ENCODE measurements around the gene RAB43.
"Not testable (repeated sequence)": the region's sequence is repeated elsewhere in the genome, so short reads cannot be mapped to it uniquely, and the experiment has no call there.

The RAB43 gene

GRCh38 chr3:129069313-129070085 lies 52.1 kb downstream of the RAB43 start:
- not testable (repeated sequence) for H3K4ac ChIP-seq (ENCODE audit: low read depth, low read length); H4K91ac ChIP-seq (ENCODE audit: low read depth, low read length); H3K27ac ChIP-seq (ENCODE audit: low read depth, low read length); H3K14ac ChIP-seq (ENCODE audit: low read length); H2AK5ac ChIP-seq (ENCODE audit: low read length); H3K4me2 ChIP-seq (ENCODE audit: low read length); DNase-seq; H3K9ac ChIP-seq (ENCODE audit: low read length); H3K27me3 ChIP-seq (ENCODE audit: insufficient read depth, low read length); H3K9me3 ChIP-seq (ENCODE audit: insufficient read depth, low read depth, low read length); H2BK5ac ChIP-seq (ENCODE audit: low read depth, low read length, poor library complexity); H2BK12ac ChIP-seq (ENCODE audit: low read length); H4K12ac ChIP-seq (ENCODE audit: low read depth, low read length); H2BK120ac ChIP-seq (ENCODE audit: insufficient read depth, low read length, poor library complexity); H3K23ac ChIP-seq (ENCODE audit: low read length); H3K4me3 ChIP-seq (ENCODE audit: low read depth, low read length); H3K79me2 ChIP-seq (ENCODE audit: control insufficient read depth, insufficient read depth, low read length, poor library complexity); H3K36me3 ChIP-seq (ENCODE audit: control insufficient read depth in 1 of 2, insufficient read depth in 2 of 2, low read length in 2 of 2); H3K18ac ChIP-seq (ENCODE audit: low read length); H3K4me1 ChIP-seq (ENCODE audit: control insufficient read depth in 1 of 2, insufficient read depth in 2 of 2, low read length in 2 of 2); H4K8ac ChIP-seq (ENCODE audit: low read depth, low read length); H2AFZ ChIP-seq (ENCODE audit: insufficient read depth, low read length, poor library complexity); H3K79me1 ChIP-seq (ENCODE audit: low read length)
- no CpG with 5 or more reads among the region's 13 CpGs for WGBS (ENCODE audit: extremely low coverage, insufficient coverage, insufficient read length)

DNA sequence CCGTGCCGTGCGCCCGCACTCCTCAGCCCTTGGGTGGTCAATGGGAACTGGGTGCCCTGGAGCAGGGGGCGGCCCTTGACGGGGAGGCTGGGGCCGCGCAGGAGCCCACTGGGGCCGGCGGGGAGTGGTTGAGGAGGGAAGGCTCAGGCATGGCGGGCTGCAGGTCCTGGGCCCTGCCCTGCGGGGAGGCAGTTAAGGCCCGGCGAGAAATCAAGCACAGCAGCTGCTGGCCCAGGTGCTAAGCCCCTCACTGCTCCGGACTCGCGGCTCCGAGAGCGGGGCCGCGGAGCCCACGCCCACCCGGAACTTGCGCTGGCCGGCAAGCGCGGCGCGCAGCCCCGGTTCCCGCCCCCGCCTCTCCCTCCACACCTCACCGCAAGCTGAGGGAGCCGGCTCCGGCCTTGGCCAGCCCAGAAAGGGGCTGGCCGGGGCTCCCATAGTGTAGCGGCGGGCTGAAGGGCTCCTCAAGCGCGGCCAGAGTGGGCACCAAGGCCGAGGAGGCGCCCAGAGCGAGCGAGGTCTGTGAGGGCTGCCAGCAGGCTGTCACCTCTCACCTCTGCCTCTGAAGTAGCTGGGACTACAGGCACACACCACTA lies 53.2 kb downstream of the RAB43 start:
- Histone ChIP-seq H3K27me3 (ENCODE audit: insufficient read depth, low read length) (no peaks in the 10 kb centered on the region), H3K27ac (ENCODE audit: low read depth, low read length) (no peak overlapping the region), H3K79me1 (ENCODE audit: low read length) (no peaks in the 10 kb centered on the region), H4K12ac (ENCODE audit: low read depth, low read length) (no peak overlapping the region), H3K36me3 (ENCODE audit: control insufficient read depth in 1 of 2, insufficient read depth in 2 of 2, low read length in 2 of 2) (no peaks in the 10 kb centered on the region), H3K4me3 (ENCODE audit: low read depth, low read length) (no peak overlapping the region), H3K23ac (ENCODE audit: low read length) (no peak overlapping the region), H4K8ac (ENCODE audit: low read depth, low read length) (no peak overlapping the region), H3K4ac (ENCODE audit: low read depth, low read length) (no peak overlapping the region), H4K91ac (ENCODE audit: low read depth, low read length) (no peak overlapping the region), H2AFZ (ENCODE audit: insufficient read depth, low read length, poor library complexity) (no peak overlapping the region), H2BK5ac (ENCODE audit: low read depth, low read length, poor library complexity) (no peak overlapping the region), H3K79me2 (ENCODE audit: control insufficient read depth, insufficient read depth, low read length, poor library complexity) (no peaks in the 10 kb centered on the region), H2BK12ac (ENCODE audit: low read length) (no peak overlapping the region), H3K4me1 (ENCODE audit: control insufficient read depth in 1 of 2, insufficient read depth in 2 of 2, low read length in 2 of 2) (no peaks in the 10 kb centered on the region), H3K14ac (ENCODE audit: low read length) (no peak overlapping the region), H3K9me3 (ENCODE audit: insufficient read depth, low read depth, low read length) (no peaks in the 10 kb centered on the region), H3K9ac (ENCODE audit: low read length) (no peak overlapping the region), H2AK5ac (ENCODE audit: low read length) (no peak overlapping the region), H2BK120ac (ENCODE audit: insufficient read depth, low read length, poor library complexity) (no peak overlapping the region), H3K4me2 (ENCODE audit: low read length) (peak overlapping the region; percentile 1), H3K18ac (ENCODE audit: low read length) (no peak overlapping the region)
- DNase-seq, result no peak
- no CpG with 5 or more reads among the region's 44 CpGs for WGBS (ENCODE audit: extremely low coverage, insufficient coverage, insufficient read length)

DNA sequence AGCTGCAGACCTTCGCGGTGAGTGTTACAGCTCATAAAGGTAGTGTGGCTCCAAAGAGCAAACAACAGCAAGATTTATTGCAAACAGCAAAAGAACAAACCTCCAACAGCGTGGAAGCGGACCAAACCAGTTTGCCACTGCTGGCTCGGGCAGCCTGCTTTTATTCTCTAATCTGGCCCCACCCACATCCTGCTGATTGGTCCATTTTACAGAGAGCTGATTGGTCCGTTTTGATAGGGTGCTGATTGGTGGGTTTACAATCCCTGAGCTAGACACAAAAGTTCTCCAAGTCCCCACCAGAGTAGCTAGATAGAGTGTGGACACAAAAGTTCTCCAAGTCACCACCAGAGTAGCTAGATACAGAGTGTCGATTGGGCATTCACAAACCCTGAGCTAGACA lies 53.9 kb downstream of the RAB43 start:
- H3K27me3 ChIP-seq (ENCODE audit: insufficient read depth, low read length); DNase-seq; H3K79me1 ChIP-seq (ENCODE audit: low read length); H4K12ac ChIP-seq (ENCODE audit: low read depth, low read length); H3K27ac ChIP-seq (ENCODE audit: low read depth, low read length); H2AK5ac ChIP-seq (ENCODE audit: low read length); H3K36me3 ChIP-seq (ENCODE audit: control insufficient read depth in 1 of 2, insufficient read depth in 2 of 2, low read length in 2 of 2); H3K4me1 ChIP-seq (ENCODE audit: control insufficient read depth in 1 of 2, insufficient read depth in 2 of 2, low read length in 2 of 2); H3K4me3 ChIP-seq (ENCODE audit: low read depth, low read length); H3K23ac ChIP-seq (ENCODE audit: low read length); H3K9me3 ChIP-seq (ENCODE audit: insufficient read depth, low read depth, low read length); H4K91ac ChIP-seq (ENCODE audit: low read depth, low read length); H3K4me2 ChIP-seq (ENCODE audit: low read length); H4K8ac ChIP-seq (ENCODE audit: low read depth, low read length); H2BK5ac ChIP-seq (ENCODE audit: low read depth, low read length, poor library complexity); H3K14ac ChIP-seq (ENCODE audit: low read length); H2AFZ ChIP-seq (ENCODE audit: insufficient read depth, low read length, poor library complexity); H3K9ac ChIP-seq (ENCODE audit: low read length); H3K4ac ChIP-seq (ENCODE audit: low read depth, low read length); H3K18ac ChIP-seq (ENCODE audit: low read length); H2BK120ac ChIP-seq (ENCODE audit: insufficient read depth, low read length, poor library complexity); H2BK12ac ChIP-seq (ENCODE audit: low read length); H3K79me2 ChIP-seq (ENCODE audit: control insufficient read depth, insufficient read depth, low read length, poor library complexity): not testable (repeated sequence)
- WGBS (ENCODE audit: extremely low coverage, insufficient coverage, insufficient read length), result no CpG with 5 or more reads among the region's 7 CpGs

GRCh38 chr3:129065720-129066073 lies 55.9 kb downstream of the RAB43 start:
- H3K23ac ChIP-seq (ENCODE audit: low read length), result no peak overlapping the region
- H2BK5ac ChIP-seq (ENCODE audit: low read depth, low read length, poor library complexity), result no peak overlapping the region
- H3K18ac ChIP-seq (ENCODE audit: low read length), result no peak overlapping the region
- no peak overlapping the region for H3K14ac ChIP-seq (ENCODE audit: low read length)
- no peak overlapping the region for H2BK120ac ChIP-seq (ENCODE audit: insufficient read depth, low read length, poor library complexity)
- no peak overlapping the region for H3K4ac ChIP-seq (ENCODE audit: low read depth, low read length)
- no peak for DNase-seq
- H3K36me3 ChIP-seq (ENCODE audit: control insufficient read depth in 1 of 2, insufficient read depth in 2 of 2, low read length in 2 of 2), result no peaks in the 10 kb centered on the region
- H4K8ac ChIP-seq (ENCODE audit: low read depth, low read length), result no peak overlapping the region
- H2AK5ac ChIP-seq (ENCODE audit: low read length), result no peak overlapping the region
- H3K79me1 ChIP-seq (ENCODE audit: low read length), result no peaks in the 10 kb centered on the region
- H3K9me3 ChIP-seq (ENCODE audit: insufficient read depth, low read depth, low read length), result peaks cover 2% of the 10 kb centered on the region
- no peak overlapping the region for H2BK12ac ChIP-seq (ENCODE audit: low read length)
- no peak overlapping the region for H3K4me2 ChIP-seq (ENCODE audit: low read length)
- no peaks in the 10 kb centered on the region for H3K27me3 ChIP-seq (ENCODE audit: insufficient read depth, low read length)
- no peak overlapping the region for H2AFZ ChIP-seq (ENCODE audit: insufficient read depth, low read length, poor library complexity)
- no peak overlapping the region for H3K27ac ChIP-seq (ENCODE audit: low read depth, low read length)
- no peak overlapping the region for H3K9ac ChIP-seq (ENCODE audit: low read length)
- no peaks in the 10 kb centered on the region for H3K79me2 ChIP-seq (ENCODE audit: control insufficient read depth, insufficient read depth, low read length, poor library complexity)
- no peak overlapping the region for H4K91ac ChIP-seq (ENCODE audit: low read depth, low read length)
- no peak overlapping the region for H3K4me3 ChIP-seq (ENCODE audit: low read depth, low read length)
- no CpG with 5 or more reads among the region's 4 CpGs for whole genome bisulfite sequencing (ENCODE audit: extremely low coverage, insufficient coverage, insufficient read length)
- no peak overlapping the region for H4K12ac ChIP-seq (ENCODE audit: low read depth, low read length)
- H3K4me1 ChIP-seq (ENCODE audit: control insufficient read depth in 1 of 2, insufficient read depth in 2 of 2, low read length in 2 of 2), result no peaks in the 10 kb centered on the region

Measured in trophoblast cell (in vitro differentiated cells and primary cell).